HEK293 (cell line): ENCODE measurements around the gene SFMBT2.

Experiments used
- ZBTB7A ChIP-seq: fragments of 450-650 bp; formaldehyde crosslinking; IDR thresholded peaks from 2 replicates; pipeline ENCODE4 v1.5.1; 2016; ENCODE audit warnings: low read depth, missing biosample characterization, missing genetic modification characterization
- ZNF426 ChIP-seq: fragments of 450-650 bp; formaldehyde crosslinking; IDR thresholded peaks from 2 replicates; pipeline ENCODE4 v1.5.1; 2017; ENCODE audit warnings: missing biosample characterization, missing genetic modification characterization, mild to moderate bottlenecking, inconsistent platforms, moderate library complexity
- ZNF510 ChIP-seq: fragments of 450-650 bp; formaldehyde crosslinking; IDR thresholded peaks from 2 replicates; pipeline ENCODE4 v1.5.1; 2018; ENCODE audit warnings: mild to moderate bottlenecking, missing genetic modification characterization, missing biosample characterization; ENCODE audit not compliant: insufficient replicate concordance
- ZNF791 ChIP-seq: fragments of 450-650 bp; formaldehyde crosslinking; IDR thresholded peaks from 2 replicates; pipeline ENCODE4 v1.5.1; 2016; ENCODE audit warnings: missing biosample characterization, missing genetic modification characterization
- TF ChIP-seq, protein P1 (sequence below): fragments of 450-650 bp; formaldehyde crosslinking; IDR thresholded peaks from 2 replicates; pipeline ENCODE4 v1.5.1; 2016; ENCODE audit warnings: missing biosample characterization, missing genetic modification characterization
- TF ChIP-seq, protein P2 (sequence below): fragments of 450-650 bp; formaldehyde crosslinking; conservative IDR thresholded peaks from 2 replicates; pipeline ENCODE4 v1.5.1; 2016; ENCODE audit warnings: low read depth, missing biosample characterization, missing genetic modification characterization

DNA sequence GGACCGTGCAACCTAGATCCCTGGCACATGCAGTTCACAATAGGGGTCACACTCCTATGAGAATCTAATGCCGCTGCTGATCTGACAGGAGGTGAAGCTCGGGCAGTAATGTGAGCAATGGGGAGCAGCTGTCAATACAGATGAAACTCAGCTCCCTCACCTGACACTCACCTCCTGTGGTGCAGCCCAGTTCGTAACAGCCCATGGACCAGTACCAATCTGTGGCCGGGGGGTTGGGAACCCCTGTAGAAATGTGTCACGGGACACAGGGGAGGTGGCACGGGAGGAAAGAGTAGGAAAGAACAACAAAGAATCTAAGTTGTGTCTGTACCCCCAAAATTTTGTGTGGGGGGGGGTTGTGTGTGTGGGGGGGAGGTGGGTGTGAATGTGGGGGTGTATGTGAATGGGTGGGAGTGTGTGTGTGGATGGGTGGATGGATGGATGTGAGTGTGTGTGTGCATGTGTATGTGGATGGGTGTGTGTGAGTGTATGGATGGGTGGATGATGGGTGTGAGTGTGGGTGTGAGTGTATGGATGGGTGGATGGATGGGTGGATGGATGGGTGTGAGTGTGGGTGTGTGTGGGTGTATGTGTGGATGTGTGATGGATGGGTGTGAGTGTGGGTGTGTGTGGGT lies 33.1 kb downstream of the SFMBT2 start:
- TF ChIP-seq ZNF791 (tag by site-specific recombination) (no peak), ZNF510 (no peak), ZNF426 (tag by site-specific recombination) (no peak), ZBTB7A (tag by site-specific recombination) (no peak)
- TF ChIP-seq, protein P1, sequence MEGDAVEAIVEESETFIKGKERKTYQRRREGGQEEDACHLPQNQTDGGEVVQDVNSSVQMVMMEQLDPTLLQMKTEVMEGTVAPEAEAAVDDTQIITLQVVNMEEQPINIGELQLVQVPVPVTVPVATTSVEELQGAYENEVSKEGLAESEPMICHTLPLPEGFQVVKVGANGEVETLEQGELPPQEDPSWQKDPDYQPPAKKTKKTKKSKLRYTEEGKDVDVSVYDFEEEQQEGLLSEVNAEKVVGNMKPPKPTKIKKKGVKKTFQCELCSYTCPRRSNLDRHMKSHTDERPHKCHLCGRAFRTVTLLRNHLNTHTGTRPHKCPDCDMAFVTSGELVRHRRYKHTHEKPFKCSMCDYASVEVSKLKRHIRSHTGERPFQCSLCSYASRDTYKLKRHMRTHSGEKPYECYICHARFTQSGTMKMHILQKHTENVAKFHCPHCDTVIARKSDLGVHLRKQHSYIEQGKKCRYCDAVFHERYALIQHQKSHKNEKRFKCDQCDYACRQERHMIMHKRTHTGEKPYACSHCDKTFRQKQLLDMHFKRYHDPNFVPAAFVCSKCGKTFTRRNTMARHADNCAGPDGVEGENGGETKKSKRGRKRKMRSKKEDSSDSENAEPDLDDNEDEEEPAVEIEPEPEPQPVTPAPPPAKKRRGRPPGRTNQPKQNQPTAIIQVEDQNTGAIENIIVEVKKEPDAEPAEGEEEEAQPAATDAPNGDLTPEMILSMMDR (tag by site-specific recombination), result no peak
- TF ChIP-seq, protein P2, sequence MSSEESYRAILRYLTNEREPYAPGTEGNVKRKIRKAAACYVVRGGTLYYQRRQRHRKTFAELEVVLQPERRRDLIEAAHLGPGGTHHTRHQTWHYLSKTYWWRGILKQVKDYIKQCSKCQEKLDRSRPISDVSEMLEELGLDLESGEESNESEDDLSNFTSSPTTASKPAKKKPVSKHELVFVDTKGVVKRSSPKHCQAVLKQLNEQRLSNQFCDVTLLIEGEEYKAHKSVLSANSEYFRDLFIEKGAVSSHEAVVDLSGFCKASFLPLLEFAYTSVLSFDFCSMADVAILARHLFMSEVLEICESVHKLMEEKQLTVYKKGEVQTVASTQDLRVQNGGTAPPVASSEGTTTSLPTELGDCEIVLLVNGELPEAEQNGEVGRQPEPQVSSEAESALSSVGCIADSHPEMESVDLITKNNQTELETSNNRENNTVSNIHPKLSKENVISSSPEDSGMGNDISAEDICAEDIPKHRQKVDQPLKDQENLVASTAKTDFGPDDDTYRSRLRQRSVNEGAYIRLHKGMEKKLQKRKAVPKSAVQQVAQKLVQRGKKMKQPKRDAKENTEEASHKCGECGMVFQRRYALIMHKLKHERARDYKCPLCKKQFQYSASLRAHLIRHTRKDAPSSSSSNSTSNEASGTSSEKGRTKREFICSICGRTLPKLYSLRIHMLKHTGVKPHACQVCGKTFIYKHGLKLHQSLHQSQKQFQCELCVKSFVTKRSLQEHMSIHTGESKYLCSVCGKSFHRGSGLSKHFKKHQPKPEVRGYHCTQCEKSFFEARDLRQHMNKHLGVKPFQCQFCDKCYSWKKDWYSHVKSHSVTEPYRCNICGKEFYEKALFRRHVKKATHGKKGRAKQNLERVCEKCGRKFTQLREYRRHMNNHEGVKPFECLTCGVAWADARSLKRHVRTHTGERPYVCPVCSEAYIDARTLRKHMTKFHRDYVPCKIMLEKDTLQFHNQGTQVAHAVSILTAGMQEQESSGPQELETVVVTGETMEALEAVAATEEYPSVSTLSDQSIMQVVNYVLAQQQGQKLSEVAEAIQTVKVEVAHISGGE, result no peak
